Vagina (tissue), 2 donors: ENCODE results near the gene PGM2.

ENCODE experiments used
- CTCF ChIP-seq, 3 experiments: fragments of 450-650 bp in 2 of 3; fragments of 200-600 bp in 1 of 3; sonication (generic) in 1 of 3; IDR thresholded peaks; one replicate each; pipeline ENCODE4 v1.5.1; 2017 to 2019; ENCODE audit warnings: antibody characterized with exemption in 3 of 3, mild to moderate bottlenecking in 2 of 3, moderate library complexity in 2 of 3
- POLR2A ChIP-seq, 2 donors: fragments of 450-650 bp; IDR thresholded peaks; one replicate each; pipeline ENCODE4 v1.6.1; 2017; ENCODE audit warnings: antibody characterized with exemption in 2 of 2, mild to moderate bottlenecking in 2 of 2, moderate library complexity in 2 of 2

- TF ChIP-seq CTCF (IDR thresholded peaks at IDR 0.05), result no peak
- TF ChIP-seq POLR2A (IDR thresholded peaks at IDR 0.05), result no peak
Observed at GRCh38 chr4:37892641-37893040, 66.2 kb downstream of the PGM2 start.
